Endothelial cell of umbilical vein (primary cell): ENCODE results near the gene ZC3H12C. TPM values are rescaled to one million over a fixed set of nuclear protein-coding genes. Genes with fewer than 3 reads are reported as not detected.

Experiments
- BruUV-seq: library from RNA; stranded (reverse); fragments of 400-500 nt; replicated peaks from 2 replicates; lab custom pipeline; 2021; lab: Mats Ljungman, UMichigan
- CTCF ChIA-PET: fragments of 300-600, 350-600 bp; sonication (Branson Sonifier 250); formaldehyde crosslinking; loops from one replicate; lab custom pipeline; 2021; ENCODE audit warnings: antibody characterized with exemption, inconsistent platforms; lab: Charles Lee
- POLR2A ChIA-PET: fragments of 300-600, 350-600 bp; sonication (Branson Sonifier 250); formaldehyde crosslinking; loops from one replicate; lab custom pipeline; 2021; ENCODE audit warnings: antibody characterized with exemption, inconsistent platforms; lab: Charles Lee
- DNase-seq: peaks from one replicate; pipeline ENCODE4 v3.0.0-alpha.2; 2011; ENCODE audit warnings: low read depth, low spot score
- FAIRE-seq: peaks from 2 replicates; lab custom pipeline; 2011; peaks lifted over from hg19 to GRCh38; lab: Jason Lieb, UNC
- H2AFZ ChIP-seq: 2 replicates; pipeline ENCODE4 v1.6.0; 2012; ENCODE audit warnings: low read depth, low read length, control low read depth, inconsistent platforms
- H3K27ac ChIP-seq: 2 replicates; pipeline ENCODE4 v1.5.1; 2011; ENCODE audit warnings: low read depth, mild to moderate bottlenecking, control low read depth, low read length, moderate library complexity; ENCODE audit not compliant: insufficient read depth
- H3K27me3 ChIP-seq, 2 experiments: 2 replicates each; pipeline versions ENCODE4 v1.6.0 to v1.6.1; 2011; ENCODE audit warnings: low read length in 2 of 2, mixed read lengths in 1 of 2; ENCODE audit not compliant: control insufficient read depth in 2 of 2, insufficient read depth in 2 of 2
- H3K36me3 ChIP-seq, 2 experiments: 2 replicates in 1 of 2; 3 replicates in 1 of 2; pipeline ENCODE4 v1.5.1; 2011; ENCODE audit warnings: low read length in 2 of 2, mild to moderate bottlenecking in 1 of 2, moderate library complexity in 1 of 2; ENCODE audit not compliant: control insufficient read depth in 2 of 2, insufficient read depth in 2 of 2; ENCODE audit errors: extremely low read depth in 1 of 2
- H3K4me1 ChIP-seq: 3 replicates; pipeline ENCODE4 v1.5.1; 2011; ENCODE audit warnings: mild to moderate bottlenecking, low read length; ENCODE audit not compliant: control insufficient read depth, insufficient read depth; ENCODE audit errors: extremely low read depth
- H3K4me2 ChIP-seq: 2 replicates; pipeline ENCODE4 v1.6.1; 2011; ENCODE audit warnings: low read length, control low read depth, mixed read lengths; ENCODE audit not compliant: insufficient read depth
- H3K4me3 ChIP-seq, 3 experiments: fragments of 200-600 bp in 1 of 3; sonication (generic), shearing (Covaris generic) in 1 of 3; replicated peaks in 1 of 3; 2 replicates each; pipeline ENCODE4 v1.5.1; 2011 to 2016; ENCODE audit warnings: control low read depth in 3 of 3, low read length in 3 of 3, mild to moderate bottlenecking in 2 of 3, inconsistent platforms in 1 of 3, low read depth in 1 of 3, moderate library complexity in 1 of 3; ENCODE audit not compliant: insufficient read depth in 1 of 3
- H3K79me2 ChIP-seq: 2 replicates; pipeline ENCODE4 v1.6.0; 2012; ENCODE audit warnings: low read length, inconsistent platforms; ENCODE audit not compliant: control insufficient read depth, insufficient read depth
- H3K9ac ChIP-seq: replicated peaks from 2 replicates; pipeline ENCODE3; 2011; ENCODE audit warnings: low read length, control low read depth; ENCODE audit not compliant: insufficient read depth; ENCODE audit errors: extremely low read depth
- H3K9me1 ChIP-seq: replicated peaks from 3 replicates; pipeline ENCODE4 v1.6.0; 2011; ENCODE audit warnings: mild to moderate bottlenecking, low read length; ENCODE audit not compliant: control insufficient read depth, insufficient read depth; ENCODE audit errors: extremely low read depth
- H3K9me3 ChIP-seq: replicated peaks from 2 replicates; pipeline ENCODE4 v1.5.1; 2012; ENCODE audit warnings: low read length, inconsistent platforms; ENCODE audit not compliant: control insufficient read depth, insufficient read depth
- H4K20me1 ChIP-seq: replicated peaks from 2 replicates; pipeline ENCODE3; 2011; ENCODE audit warnings: mild to moderate bottlenecking, low read length; ENCODE audit not compliant: control insufficient read depth, insufficient read depth; ENCODE audit errors: extremely low read depth
- EZH2 ChIP-seq: IDR thresholded peaks from 2 replicates; pipeline ENCODE4 v1.6.1; 2012; ENCODE audit warnings: borderline replicate concordance, low read depth, mild to moderate bottlenecking, moderate library complexity, low read length, inconsistent platforms; ENCODE audit not compliant: severe bottlenecking
- FOS ChIP-seq: IDR thresholded peaks from 2 replicates; pipeline ENCODE4 v1.6.1; 2011; ENCODE audit warnings: mild to moderate bottlenecking, low read length, moderate library complexity, borderline replicate concordance; ENCODE audit not compliant: insufficient read depth
- GATA2 ChIP-seq: IDR thresholded peaks from 2 replicates; pipeline ENCODE4 v1.7.0; 2011; ENCODE audit warnings: low read depth, mild to moderate bottlenecking, moderate library complexity, mixed read lengths, low read length; ENCODE audit not compliant: insufficient read length, insufficient read depth
- JUN ChIP-seq: IDR thresholded peaks from 2 replicates; pipeline ENCODE4 v1.6.1; 2011; ENCODE audit warnings: borderline replicate concordance, low read depth; ENCODE audit not compliant: insufficient read length, insufficient read depth
- MYC ChIP-seq: IDR thresholded peaks from one replicate; pipeline ENCODE4 v1.6.1; 2011; ENCODE audit warnings: mild to moderate bottlenecking, low read depth, low read length
- POLR2A ChIP-seq: IDR thresholded peaks from 2 replicates; pipeline ENCODE4 v1.6.1; 2012; ENCODE audit warnings: low read depth, mild to moderate bottlenecking, control low read depth, low read length
- POLR2AphosphoS5 ChIP-seq: IDR thresholded peaks from 2 replicates; pipeline ENCODE4 v1.6.1; 2012; ENCODE audit warnings: low read depth, mild to moderate bottlenecking, control low read depth, low read length, moderate library complexity; ENCODE audit not compliant: insufficient read depth
- dilution Hi-C: fragments of 300-500 bp; cut with MboI; formaldehyde crosslinking; loops from one replicate; pipeline ENCODE4 v1.15.0; 2019; ENCODE audit warnings: low sequenced_read_pairs; ENCODE audit not compliant: extremely low pct_ligation_motif_present
- intact Hi-C: fragments of 100-400 bp; cut with micrococcal nuclease; formaldehyde crosslinking; loops from one replicate; pipeline ENCODE4 v1.10.0; 2022
- polyA plus RNA-seq, 4 experiments: library from polyadenylated mRNA; depleted of rRNA in 3 of 4; stranded (reverse) in 3 of 4; unstranded in 1 of 4; fragments of >200 nt; gene quantifications; 2 replicates each; pipeline versions ENCODE4 v1.2.1 to v1.2.3, GENCODE V29; 2011 to 2012; ENCODE audit warnings: missing spikeins in 1 of 4
- total RNA-seq: library from RNA; stranded (reverse); gene quantifications from 2 replicates; pipeline ENCODE4 v1.2.3, GENCODE V29; 2021
- TF ChIP-seq, protein P1 (sequence below): IDR thresholded peaks from 2 replicates; pipeline ENCODE4 v1.6.1; 2011; ENCODE audit not compliant: insufficient read depth, insufficient read length
- TF ChIP-seq, protein P2 (sequence below), 2 donors: IDR thresholded peaks; 1 replicate in 1 of 2; 2 replicates in 1 of 2; pipeline ENCODE4 v1.5.1; 2011; ENCODE audit warnings: low read length in 2 of 2, mild to moderate bottlenecking in 2 of 2, moderate library complexity in 2 of 2, control low read depth in 1 of 2, inconsistent platforms in 1 of 2, low read depth in 1 of 2; ENCODE audit not compliant: insufficient read depth in 1 of 2; ENCODE audit errors: extremely low read depth in 1 of 2

The ZC3H12C gene
- total and polyA plus RNA-seq, 2 donors (not counting 3 experiments of a cell fraction or from before 2014, with no cell fraction given): 5.5 to 14.7 TPM

DNA sequence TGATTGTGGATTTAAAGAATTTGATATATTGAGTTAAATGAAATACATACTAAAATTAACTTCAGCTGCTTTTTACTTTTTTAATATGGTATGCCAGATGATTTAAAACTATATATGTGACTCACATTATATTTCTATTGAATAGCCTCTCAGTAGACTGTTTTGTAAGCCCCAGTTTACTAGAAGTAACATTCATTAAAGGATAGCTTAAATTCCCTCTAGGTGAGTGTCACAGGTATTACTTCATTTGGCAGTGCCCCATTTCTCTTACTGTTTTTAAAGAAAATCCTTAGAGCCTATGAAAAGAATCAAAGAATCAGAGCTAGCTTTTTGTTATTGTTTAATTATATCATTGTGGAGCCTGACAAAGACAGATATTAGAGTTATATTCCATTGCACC is 48.6 kb downstream of the ZC3H12C start:
- DNase-seq (no peak), FAIRE-seq (no peak)
- no peaks in the 10 kb centered on the region for H3K9me3 ChIP-seq
- TF ChIP-seq POLR2AphosphoS5: no peak
- TF ChIP-seq JUN: no peak
- no peak for TF ChIP-seq EZH2
- no peak for TF ChIP-seq FOS
- TF ChIP-seq, protein P1, sequence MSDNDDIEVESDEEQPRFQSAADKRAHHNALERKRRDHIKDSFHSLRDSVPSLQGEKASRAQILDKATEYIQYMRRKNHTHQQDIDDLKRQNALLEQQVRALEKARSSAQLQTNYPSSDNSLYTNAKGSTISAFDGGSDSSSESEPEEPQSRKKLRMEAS: no peak
- no peak for TF ChIP-seq POLR2A
- TF ChIP-seq, protein P2, sequence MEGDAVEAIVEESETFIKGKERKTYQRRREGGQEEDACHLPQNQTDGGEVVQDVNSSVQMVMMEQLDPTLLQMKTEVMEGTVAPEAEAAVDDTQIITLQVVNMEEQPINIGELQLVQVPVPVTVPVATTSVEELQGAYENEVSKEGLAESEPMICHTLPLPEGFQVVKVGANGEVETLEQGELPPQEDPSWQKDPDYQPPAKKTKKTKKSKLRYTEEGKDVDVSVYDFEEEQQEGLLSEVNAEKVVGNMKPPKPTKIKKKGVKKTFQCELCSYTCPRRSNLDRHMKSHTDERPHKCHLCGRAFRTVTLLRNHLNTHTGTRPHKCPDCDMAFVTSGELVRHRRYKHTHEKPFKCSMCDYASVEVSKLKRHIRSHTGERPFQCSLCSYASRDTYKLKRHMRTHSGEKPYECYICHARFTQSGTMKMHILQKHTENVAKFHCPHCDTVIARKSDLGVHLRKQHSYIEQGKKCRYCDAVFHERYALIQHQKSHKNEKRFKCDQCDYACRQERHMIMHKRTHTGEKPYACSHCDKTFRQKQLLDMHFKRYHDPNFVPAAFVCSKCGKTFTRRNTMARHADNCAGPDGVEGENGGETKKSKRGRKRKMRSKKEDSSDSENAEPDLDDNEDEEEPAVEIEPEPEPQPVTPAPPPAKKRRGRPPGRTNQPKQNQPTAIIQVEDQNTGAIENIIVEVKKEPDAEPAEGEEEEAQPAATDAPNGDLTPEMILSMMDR (IDR thresholded peaks at IDR 0.05; ENCODE audit: extremely low read depth in 1 of 2, insufficient read depth in 1 of 2, low read depth in 1 of 2, low read length in 2 of 2): no peak
- no peak for TF ChIP-seq GATA2
- TF ChIP-seq MYC: no peak
- H2AFZ ChIP-seq: no peak overlapping the region
- H3K27me3 ChIP-seq: no peaks in the 10 kb centered on the region
- H4K20me1 ChIP-seq: no peaks in the 10 kb centered on the region
- intact Hi-C loops: no loop called here
- BruUV-seq: no TSS peak
- no peak overlapping the region for H3K4me2 ChIP-seq
- dilution Hi-C loops: no loop called here
- ChIA-PET CTCF (interaction anchor here (2.0 kb wide), 1 partner anchor 11 kb away, joined by 4 read pairs; no protein-coding TSS in a partner anchor), POLR2A (no interaction called here)
- no peak overlapping the region for H3K27ac ChIP-seq
- no peaks in the 10 kb centered on the region for H3K9me1 ChIP-seq
- H3K79me2 ChIP-seq: peaks cover 35% of the 10 kb centered on the region
- peaks cover 5% of the 10 kb centered on the region for H3K4me1 ChIP-seq
- no peak overlapping the region for H3K9ac ChIP-seq
- no peak overlapping the region for H3K4me3 ChIP-seq
- H3K36me3 ChIP-seq: peaks cover 0 to 2% of the 10 kb centered on the region in 2 experiments
